HT1080 (cell line): Measurements from ENCODE around the gene SFRP2. TPM values are rescaled to one million over a fixed set of nuclear protein-coding genes. Genes with fewer than 3 reads are reported as not detected.
A peak's percentile ranks its signal among the peaks of the same experiment; 100 is the strongest.

Source experiments
- DNase-seq: peaks from one replicate; pipeline ENCODE4 v3.0.0-alpha.2; 2015; ENCODE audit warnings: low read depth
- total RNA-seq: library from RNA; depleted of rRNA; stranded (reverse); fragments of >200 nt; shearing (Covaris generic); gene quantifications from 2 replicates; pipeline ENCODE4 v1.2.3, GENCODE V29; 2014; rRNA removed

Gene SFRP2
- total RNA-seq, 1 experiment from 2014 or later: not detected

DNA sequence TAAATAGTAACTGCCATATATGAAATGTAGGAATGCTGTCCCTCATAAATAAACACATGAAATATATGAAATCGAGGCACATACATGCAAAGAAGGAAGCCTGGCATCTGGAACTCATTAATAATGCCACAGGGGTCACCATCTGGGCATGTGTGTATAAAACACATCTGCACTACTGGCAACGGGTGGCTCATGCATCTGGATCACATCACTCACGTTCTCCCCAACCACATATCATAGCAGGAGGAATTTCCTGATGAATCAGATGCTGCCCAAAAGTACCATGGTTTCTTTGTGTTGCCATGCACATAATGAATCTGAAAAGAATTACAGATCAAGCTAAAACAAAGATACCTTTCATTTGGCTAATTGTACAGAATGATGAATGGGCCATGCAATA is 57.6 kb downstream of the SFRP2 start:
- DNase-seq: peak; percentile 89

Other genes with a start within 250 kb of the SFRP2 start
- gene TLR2, start 104.8 kb downstream of the SFRP2 start, total RNA-seq: not detected in 2 replicates
- gene RNF175, start 29.1 kb downstream of the SFRP2 start, total RNA-seq: not detected in 2 replicates